Epithelial cell of prostate (primary cell): Measurements from ENCODE around the gene ACACA.
"Not testable (repeated sequence)": the region's sequence is repeated elsewhere in the genome, so short reads cannot be mapped to it uniquely, and the experiment has no call there.

Source experiments
- DNase-seq: peaks from one replicate; pipeline ENCODE4 v3.0.0-alpha.2; 2011; ENCODE audit warnings: low read depth, low spot score
- H3K27ac ChIP-seq: fragments of 450-650 bp; 2 replicates; pipeline ENCODE4 v1.5.1; 2017; ENCODE audit warnings: mild to moderate bottlenecking

Gene ACACA

DNA sequence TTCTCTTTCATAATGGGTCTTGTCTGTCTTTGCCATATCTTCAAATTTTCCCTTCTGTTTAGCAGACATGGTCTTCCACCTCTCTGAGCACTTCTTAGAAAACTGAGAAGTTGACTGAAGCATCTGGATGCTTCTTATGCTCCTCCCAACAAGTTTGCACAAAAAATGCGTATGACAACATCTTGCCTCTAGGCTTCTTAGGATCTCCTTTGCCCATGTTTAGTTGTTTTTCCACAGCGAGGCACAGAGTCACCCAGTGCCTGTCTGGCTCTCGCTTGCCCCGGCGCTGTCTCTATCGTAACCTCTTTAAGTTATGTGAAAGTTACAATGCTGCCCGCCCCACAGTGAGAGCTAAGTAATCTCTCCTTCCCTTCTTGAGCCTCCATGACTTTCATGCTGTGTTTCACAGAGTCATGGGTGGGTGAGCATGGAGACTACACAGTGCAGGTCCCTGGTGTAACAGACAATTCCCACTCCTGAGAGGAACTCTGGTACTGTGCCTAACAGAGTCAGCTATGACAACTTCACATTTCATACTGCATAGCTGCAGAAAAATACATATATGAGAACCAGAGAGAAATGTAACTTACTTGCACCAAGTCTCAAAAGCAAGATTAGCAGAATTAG is 262.4 kb downstream of the ACACA start:
- no peak overlapping the region for H3K27ac ChIP-seq
- no peak for DNase-seq

DNA sequence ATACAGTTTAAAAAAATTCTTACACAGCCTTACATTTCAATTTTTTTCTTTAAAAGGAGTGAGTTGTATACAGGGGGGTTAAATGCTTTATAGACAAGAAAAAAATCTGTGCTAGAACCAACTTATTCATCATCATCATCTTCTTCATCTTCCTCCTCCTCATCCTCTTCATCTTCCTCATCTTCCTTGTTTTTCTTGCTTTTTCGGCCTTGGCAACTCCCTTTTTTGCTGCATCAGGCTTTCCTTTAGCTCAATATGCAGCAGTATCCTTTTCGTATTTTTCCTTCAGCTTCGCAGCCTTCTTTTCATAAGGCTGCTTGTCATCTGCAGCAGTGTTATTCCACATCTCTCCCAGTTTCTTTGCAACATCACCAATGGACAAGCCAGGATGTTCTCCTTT is 263.1 kb downstream of the ACACA start:
- DNase-seq, H3K27ac ChIP-seq: not testable (repeated sequence)

DNA sequence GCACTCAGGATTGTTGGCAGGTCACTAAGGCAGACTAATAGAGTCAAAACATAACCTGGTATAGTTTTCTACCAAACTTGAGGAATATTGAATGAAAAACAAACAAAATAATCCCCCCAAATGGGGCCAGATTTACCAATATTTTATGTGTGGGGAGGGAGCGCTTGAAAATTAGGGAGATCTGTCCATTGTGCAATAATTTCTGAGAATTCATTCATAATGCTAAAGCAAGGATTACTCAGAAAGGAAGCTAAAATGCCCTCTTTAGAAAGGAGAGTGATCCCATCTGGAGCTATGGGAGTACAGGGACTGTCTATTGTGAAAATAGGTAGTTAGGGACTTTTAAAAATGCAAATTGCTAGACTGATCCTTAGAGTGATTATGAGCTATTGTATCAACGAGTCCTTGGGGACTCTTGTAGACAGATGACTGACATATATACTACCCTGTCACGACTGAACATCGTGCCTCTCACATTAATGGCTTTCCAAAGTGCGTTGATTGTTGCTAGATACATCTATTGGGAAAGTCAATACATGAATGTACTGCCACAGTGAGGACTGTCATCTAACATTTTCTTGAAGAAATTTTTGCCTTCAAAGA is 264.2 kb downstream of the ACACA start:
- no peak for DNase-seq
- no peak overlapping the region for H3K27ac ChIP-seq

DNA sequence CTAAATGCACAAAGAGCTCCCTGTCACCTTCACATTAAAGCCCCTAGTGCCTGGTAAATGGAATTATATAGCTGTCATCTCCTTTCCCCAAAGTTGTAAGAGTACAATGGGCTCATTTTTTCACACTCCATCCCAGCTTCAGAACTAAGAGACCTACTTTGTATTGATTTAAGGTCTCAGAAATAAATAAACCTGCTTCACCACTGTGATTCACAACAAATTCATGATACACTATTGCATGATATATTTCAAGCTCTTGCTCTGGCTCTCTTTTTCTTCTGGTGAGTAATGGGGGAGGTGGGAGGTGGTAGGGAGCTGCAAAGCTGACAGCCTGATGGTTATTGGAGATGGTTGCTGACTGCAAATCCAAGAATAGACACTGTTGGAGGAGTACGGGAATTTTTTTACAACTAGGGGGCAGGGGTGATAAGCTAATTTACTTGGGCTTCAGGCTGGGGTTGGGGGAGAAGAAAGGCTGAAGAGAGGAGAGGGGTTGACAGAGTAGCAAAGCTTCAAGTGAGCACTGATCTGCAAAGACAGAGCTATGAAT is 268.0 kb downstream of the ACACA start:
- H3K27ac ChIP-seq = no peak overlapping the region
- no peak for DNase-seq

DNA sequence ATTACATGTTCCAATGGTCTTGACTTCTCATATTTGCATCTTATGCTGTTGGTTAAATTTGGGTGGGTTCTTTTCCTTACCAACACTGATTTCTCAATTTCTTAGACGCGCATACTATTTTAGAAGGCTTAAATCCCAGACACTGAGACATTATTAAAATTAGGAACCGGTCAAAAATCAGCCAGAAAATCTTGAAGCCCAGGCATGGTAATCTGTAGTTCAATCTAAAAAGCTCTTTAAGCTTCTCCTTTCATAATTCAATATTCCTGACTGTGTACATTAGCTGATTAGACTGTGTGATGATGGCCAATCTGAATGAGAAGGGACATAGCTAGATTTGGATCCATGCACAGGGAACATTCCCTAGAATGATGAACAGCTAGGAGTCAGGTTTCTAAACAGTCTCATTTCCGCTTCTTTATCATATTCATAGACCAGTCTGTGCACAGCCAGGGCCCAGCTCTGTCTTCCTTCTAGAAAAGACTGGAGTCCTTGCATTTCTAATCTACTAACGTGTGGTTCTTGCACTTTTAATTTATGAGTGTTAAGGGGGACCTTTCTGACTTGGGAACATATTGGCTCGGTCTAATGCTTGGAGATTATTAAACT is 268.6 kb downstream of the ACACA start:
- DNase-seq = no peak
- no peak overlapping the region for H3K27ac ChIP-seq

DNA sequence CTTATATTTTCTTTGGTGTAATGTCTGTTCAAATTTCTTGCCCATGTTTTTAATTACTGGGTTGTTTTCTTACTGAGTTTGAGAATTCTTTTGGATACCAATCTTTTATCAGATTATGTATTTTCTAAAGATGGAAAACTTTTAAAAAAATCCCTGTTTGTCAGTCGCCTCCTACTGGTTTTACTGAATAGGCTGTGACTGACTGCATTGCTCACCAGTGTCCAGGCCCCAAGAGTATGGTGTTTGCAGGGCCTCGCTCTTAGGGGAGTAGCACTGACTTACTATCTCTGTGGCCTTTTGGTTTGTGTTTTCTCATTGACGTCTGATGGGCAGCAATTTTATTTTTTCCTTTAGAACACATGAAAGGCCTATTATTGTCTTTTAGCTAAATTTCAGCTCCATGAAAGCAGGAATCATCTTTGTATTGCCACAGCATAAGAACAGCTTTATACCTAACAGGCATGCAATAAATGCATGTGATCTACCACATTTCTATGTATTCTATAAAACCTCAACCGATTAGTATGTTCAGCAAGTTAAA is 269.5 kb downstream of the ACACA start:
- no peak overlapping the region for H3K27ac ChIP-seq
- no peak for DNase-seq

DNA sequence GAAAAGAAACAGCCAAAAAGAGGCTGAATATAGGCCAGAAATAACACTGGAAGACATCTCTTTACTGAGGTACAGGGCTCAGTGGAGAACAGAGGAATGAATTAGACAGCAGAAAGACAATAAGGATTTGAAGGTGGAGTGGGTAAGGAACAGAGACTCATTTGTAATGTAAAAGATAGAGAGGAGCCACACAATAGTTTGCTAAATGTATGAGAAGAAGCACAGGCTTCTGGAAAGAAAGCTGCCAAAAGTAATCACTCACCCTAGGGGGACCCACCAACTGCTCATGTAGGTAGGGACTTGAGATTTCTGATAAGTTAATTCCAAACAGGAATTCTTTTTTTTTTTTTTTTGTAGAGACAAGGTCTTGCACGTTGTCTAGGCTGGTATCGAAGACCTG is 271.1 kb downstream of the ACACA start:
- no peak overlapping the region for H3K27ac ChIP-seq
- no peak for DNase-seq

DNA sequence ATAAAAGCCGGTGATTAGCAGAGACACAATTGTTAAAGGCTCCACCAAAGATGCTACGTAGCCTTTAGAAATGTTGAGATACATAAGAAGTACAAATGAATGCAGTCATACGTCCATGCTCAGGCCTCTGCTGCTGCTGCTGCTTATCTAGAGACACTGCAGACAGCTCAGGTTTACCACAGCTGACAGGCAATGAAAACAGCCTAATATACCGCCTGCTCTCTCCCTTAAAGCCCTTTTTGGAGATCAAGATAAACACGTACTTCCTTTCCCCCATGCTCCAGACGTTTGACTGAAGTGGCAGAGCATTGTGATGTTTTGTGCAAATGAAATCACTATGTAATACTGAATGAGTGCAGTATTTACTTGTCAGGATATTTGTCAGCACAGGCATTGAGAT is 272.6 kb downstream of the ACACA start:
- no peak for DNase-seq

DNA sequence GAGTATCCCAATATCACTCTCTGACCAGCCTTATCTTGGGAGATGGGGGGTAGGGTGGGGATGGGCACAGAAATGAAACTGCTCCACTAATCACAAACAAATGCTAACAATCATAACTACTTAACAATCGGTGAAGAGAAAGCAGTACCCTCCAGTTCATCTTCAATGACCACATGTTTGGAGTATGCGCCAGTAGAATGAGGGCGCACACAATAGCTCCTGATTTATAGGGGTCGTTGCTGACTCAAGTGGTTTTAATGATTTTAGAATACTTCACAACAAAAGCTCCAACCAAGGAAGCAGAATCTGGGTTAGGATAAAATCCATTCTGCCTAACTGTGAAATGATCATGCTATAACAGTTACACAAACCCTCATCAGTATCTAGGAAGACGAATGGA is 273.5 kb downstream of the ACACA start:
- DNase-seq = no peak
- no peak overlapping the region for H3K27ac ChIP-seq

More for the DNA sequence above, 272.6 kb downstream of the ACACA start:
- H3K27ac ChIP-seq = no peak overlapping the region

DNA sequence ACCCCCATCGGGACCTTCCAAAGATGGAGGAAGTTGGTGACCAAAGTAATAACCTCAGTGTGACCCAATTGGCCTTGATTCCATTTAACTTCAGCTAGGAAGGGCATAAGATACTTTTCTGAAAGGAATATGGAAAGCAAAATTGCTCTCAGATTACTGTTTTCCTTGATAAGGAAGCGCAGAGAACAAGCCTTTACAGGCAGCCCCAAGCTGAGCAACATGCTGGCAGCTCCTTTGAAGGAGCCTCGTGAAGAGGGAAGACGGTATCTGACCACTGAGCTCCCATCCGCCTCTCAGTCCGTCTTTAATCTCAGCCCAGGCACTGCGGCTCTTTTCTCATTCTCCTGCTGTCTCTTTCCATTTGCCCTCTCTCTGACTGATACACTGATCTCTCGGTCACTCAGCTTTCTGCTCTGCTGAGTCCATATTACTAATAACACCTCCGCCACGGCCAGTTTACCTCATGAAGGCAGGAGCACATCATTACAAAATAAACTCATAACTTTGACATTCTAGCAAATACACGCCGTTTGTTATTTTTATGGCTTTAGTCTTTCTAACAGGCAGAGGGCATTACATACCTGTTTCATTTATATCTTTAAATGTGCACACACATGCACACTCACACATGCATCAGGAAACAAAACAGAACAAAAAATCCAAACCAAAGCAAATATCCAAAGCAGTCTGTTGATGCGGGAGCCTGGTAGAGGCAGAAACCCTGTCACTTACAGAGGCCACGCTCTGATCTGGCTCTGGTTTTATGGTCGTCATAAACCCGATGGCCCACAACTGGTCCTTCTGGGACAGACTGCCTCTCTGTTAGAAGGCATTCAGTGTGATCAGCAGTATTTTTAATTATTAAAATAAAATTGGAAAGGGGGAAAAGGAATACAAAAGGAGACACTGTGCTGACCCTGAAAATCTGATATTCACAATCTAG is 274.7 kb downstream of the ACACA start:
- H3K27ac ChIP-seq = no peak overlapping the region
- no peak for DNase-seq

DNA sequence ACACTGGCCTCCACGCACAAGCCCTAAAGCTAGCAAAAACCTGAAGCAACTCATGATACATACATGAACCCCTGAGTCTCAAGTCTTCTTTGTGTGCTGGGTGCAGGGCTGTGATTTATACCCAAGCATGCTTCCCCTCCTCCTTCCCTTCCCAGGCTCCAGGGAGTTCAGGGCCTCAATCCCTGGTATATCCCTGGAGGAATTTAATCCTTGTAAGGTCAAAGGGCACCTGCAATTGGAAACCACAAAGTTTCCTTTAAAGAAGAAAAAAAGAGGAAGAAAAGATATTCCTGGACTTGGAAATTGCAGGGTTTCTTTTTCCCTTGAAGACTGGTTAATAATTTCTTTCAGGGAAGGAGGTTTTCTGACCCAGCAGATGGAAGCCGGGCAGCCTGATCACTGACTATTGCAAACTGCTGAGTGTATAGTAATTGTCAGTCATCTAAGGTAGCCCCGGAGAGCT is 275.6 kb downstream of the ACACA start:
- no peak for DNase-seq
- no peak overlapping the region for H3K27ac ChIP-seq

DNA sequence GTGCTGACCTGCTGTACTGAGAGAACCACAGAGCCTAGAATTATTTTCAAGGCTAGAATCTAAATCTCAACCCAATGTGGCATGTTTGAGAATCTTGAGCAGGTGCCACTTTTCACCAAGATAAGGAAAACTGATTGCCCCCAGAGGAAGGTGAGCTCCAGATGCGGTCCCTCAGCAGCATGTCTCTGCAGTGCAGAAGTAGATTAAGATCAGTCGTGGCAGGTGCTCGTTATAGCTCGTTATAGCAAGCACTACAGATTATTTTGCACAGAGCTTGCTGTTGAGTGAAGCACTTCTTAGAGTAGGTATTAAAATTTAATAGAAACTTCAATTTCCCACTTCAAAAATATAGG is 281.8 kb downstream of the ACACA start:
- DNase-seq = no peak
- no peak overlapping the region for H3K27ac ChIP-seq

DNA sequence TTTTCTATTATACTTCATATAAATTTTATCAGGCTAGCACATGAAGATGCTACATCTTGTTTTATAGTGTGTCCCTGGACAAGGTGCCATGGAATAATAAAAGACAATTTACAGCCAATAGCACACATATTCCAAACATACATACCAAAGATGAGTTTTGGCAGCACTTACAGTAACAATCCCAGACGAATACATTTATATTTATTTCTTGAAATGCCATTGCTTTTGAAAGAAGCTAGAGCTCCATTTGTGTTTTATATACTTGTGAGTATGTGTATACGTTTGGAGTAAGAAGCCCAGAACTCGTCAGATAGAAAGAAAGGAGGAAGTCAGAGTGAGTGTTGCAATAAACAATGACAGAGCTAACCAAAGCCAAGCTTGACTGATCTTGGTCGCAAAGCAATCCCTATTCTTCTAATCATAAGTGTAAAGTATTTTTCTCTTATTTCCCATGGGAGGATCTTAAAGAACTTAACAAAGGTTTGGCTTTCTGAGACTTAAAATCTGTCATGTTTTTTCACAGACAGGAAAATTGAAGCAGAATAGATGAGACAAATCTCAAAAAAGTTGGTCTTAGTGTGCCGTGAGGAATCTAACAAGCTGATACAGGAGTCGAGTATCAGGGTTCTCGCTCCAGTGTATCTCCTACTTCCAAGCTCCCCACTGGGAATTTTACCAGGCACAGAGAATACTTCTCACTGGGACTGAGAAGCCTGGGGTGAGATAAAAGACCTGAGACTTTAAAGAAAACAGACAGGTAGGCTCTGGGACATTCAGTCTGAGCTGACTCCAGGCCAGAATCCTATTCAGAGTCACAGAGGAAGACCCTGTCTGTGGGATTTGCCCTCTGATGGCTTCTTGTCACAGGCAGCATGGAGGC is 282.5 kb downstream of the ACACA start:
- no peak for DNase-seq
- no peak overlapping the region for H3K27ac ChIP-seq

DNA sequence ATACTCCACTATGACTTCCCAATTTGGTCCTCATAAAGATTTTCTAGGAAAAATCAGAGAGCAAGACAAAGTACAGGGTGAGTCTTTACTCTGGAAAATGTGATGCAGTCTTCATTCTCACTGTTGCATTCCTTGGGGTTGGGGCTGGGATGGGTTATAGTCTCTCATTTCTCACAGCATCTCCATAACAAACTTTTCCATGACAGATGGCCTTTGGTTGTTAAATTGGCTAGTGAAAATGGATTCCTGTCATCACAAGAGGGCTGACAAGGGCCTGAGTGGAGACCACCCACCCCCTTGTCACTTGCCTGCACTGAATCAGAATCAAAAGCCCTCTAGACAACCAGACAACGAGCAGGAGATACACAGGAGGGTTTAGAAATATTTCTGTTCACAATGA is 283.2 kb downstream of the ACACA start:
- no peak overlapping the region for H3K27ac ChIP-seq
- no peak for DNase-seq

DNA sequence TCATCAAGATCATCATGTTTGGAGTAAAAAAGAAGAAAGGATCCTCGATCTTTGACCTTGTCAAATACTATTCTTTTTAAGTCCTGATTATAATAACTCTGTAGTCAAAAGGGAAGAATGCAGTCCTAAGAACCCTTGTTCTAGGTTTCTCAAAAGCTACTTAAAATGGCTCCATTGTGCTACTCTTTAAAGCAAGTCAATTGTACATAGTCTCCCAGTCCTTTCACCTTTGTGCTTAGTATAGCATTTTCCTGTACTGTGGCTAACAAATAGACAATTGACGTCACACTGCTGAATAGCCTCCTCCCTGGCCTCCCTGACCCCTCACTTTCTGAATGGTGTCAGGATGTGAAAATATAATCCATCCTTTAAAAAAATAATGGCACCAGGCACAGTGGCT is 285.0 kb downstream of the ACACA start:
- no peak overlapping the region for H3K27ac ChIP-seq
- DNase-seq = no peak

DNA sequence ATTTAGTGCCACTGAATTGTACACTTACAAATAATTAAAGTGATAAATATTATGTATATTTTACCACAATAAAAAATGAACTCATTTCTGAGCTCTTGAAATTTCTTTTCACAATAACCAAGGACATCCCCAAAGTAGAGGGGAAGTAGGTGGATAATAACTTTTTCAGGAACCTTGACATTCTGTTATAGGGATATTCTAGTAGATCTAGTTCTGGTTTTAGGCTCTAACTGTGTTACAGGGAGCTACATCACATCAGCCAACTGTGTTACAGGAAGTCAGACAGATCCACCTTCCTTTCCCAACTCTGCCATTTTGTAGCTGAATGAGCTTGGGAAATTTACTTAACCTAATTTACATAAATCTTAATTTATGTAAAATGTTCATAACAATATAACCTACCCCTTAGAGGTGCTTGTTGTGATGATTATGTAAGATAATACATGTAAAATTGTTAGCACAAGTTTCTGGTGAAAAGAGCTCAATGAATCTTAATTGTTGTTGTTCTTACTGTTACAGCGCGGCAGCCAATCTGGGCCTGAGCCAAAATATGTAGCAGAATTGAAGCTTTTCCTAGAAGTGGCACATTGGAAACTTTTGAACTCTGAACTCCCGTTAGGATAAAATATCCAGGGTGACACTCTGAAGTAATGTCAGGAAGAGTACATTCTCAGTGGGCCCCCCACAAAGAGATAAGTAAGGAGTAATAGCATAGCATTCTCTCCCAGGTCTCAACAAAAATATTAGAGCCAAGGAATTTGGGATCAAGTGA is 288.1 kb downstream of the ACACA start:
- H3K27ac ChIP-seq = no peak overlapping the region
- no peak for DNase-seq

DNA sequence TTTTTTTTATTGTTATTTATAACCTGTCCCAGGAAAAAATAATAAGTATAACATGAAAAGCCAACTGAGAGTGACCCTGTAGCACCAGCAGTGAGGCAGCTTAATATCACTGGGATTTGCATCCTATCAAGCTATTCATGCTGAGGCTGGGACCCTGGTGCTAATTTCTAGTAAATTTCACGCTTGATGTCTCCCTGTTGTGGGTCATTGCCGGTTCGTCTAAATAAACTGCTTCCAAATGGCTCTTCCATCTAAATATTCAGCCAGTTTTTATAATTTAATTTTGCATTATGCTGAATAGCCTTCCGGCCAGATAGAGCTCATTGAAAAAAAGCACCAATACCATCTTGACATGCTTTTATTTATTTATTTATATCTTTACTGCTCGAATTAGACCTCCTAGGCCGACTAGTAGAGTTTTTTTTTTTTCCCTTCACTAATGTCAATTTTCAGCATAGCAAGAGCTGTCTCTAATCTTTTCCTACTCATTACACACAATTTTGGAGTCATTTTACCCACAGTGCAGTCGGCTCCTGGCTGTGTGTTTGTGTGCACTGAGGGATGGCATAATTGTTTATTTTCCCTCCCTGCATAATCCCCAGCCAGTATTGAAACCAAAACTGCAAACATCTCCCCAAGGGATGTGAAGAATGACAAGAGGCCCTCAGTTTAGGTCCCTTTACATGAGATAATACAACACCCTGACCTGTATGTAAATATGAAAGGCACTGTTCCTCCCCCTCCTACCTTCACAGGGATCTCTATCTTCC is 289.1 kb downstream of the ACACA start:
- no peak overlapping the region for H3K27ac ChIP-seq
- DNase-seq = no peak

DNA sequence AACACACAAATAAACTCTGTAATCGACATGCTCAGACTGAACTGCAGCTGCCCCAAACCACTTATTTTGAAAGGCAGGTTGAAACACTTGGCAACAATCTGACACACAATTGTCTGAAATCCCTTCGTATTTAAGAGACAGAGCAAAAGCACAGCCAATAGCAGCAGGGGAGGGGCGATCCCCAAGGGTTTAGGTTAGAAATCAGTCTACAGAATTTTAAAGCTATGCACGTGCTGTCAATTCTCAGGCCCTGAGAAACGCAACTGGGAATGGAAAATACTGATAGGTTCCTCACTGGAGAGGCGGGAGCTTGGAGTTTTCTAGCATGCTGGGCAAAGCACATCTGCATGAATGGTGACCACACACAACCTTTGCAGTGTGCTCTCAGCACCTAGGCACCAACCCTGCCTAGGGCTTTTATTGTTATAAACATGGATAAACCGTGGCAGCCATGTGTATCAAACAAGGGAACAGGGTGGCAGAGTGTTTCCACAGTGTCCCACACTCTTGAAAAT is 289.9 kb downstream of the ACACA start:
- DNase-seq = no peak
- H3K27ac ChIP-seq = no peak overlapping the region
